VCaP (cell line): ENCODE data around the gene CACNB3.

Source experiments
- H3K27ac ChIP-seq: fragments of 450-650 bp; 2 replicates; pipeline ENCODE4 v1.5.1; 2017
- TF ChIP-seq, protein P1 (sequence below): fragments of 450-650 bp; conservative IDR thresholded peaks from 2 replicates; pipeline ENCODE4 v1.5.1; 2017; ENCODE audit warnings: mild to moderate bottlenecking, moderate library complexity

CACNB3 gene

GRCh38 chr12:48823281-48823680 lies 5.0 kb downstream of the CACNB3 start:
- H3K27ac ChIP-seq, result no peak overlapping the region
- TF ChIP-seq, protein P1, sequence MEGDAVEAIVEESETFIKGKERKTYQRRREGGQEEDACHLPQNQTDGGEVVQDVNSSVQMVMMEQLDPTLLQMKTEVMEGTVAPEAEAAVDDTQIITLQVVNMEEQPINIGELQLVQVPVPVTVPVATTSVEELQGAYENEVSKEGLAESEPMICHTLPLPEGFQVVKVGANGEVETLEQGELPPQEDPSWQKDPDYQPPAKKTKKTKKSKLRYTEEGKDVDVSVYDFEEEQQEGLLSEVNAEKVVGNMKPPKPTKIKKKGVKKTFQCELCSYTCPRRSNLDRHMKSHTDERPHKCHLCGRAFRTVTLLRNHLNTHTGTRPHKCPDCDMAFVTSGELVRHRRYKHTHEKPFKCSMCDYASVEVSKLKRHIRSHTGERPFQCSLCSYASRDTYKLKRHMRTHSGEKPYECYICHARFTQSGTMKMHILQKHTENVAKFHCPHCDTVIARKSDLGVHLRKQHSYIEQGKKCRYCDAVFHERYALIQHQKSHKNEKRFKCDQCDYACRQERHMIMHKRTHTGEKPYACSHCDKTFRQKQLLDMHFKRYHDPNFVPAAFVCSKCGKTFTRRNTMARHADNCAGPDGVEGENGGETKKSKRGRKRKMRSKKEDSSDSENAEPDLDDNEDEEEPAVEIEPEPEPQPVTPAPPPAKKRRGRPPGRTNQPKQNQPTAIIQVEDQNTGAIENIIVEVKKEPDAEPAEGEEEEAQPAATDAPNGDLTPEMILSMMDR, result no peak

GRCh38 chr12:48824112-48824511 lies 5.8 kb downstream of the CACNB3 start:
- H3K27ac ChIP-seq, result no peak overlapping the region
- TF ChIP-seq, protein P1, result no peak

- TF ChIP-seq, protein P1, result no peak
- H3K27ac ChIP-seq, result no peak overlapping the region
Measured at GRCh38 chr12:48824905-48825304, 6.6 kb downstream of the CACNB3 start.

GRCh38 chr12:48826209-48826855 lies 8.0 kb downstream of the CACNB3 start:
- TF ChIP-seq, protein P1, result no peak
- H3K27ac ChIP-seq, result no peak overlapping the region

- TF ChIP-seq, protein P1, result no peak
- H3K27ac ChIP-seq, result no peak overlapping the region
Measured at GRCh38 chr12:48827026-48827425, 8.7 kb downstream of the CACNB3 start.

DNA sequence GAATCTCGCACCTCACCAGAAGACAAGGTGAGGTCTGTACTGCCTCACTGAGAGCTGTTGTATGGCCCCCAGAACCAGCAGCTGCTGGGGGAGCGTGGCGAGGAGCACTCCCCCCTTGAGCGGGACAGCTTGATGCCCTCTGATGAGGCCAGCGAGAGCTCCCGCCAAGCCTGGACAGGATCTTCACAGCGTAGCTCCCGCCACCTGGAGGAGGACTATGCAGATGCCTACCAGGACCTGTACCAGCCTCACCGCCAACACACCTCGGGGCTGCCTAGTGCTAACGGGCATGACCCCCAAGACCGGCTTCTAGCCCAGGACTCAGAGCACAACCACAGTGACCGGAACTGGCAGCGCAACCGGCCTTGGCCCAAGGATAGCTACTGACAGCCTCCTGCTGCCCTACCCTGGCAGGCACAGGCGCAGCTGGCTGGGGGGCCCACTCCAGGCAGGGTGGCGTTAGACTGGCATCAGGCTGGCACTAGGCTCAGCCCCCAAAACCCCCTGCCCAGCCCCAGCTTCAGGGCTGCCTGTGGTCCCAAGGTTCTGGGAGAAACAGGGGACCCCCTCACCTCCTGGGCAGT lies 9.3 kb downstream of the CACNB3 start:
- TF ChIP-seq, protein P1, result no peak
- H3K27ac ChIP-seq, result no peak overlapping the region

- TF ChIP-seq, protein P1, result no peak
- H3K27ac ChIP-seq, result no peak overlapping the region
Measured at GRCh38 chr12:48828293-48828692, 10.0 kb downstream of the CACNB3 start.
